WTC11 (cell line): ENCODE data around the gene DNAJC7.

Source experiments
- CREB1 ChIP-seq: sonication (generic); formaldehyde crosslinking; IDR thresholded peaks from 2 replicates; pipeline ENCODE4 v1.8.0; 2023; ENCODE audit warnings: mild to moderate bottlenecking, missing genetic modification reagents
- CTCF ChIP-seq: fragments of 200-600 bp; IDR thresholded peaks from 2 replicates; pipeline ENCODE4 v1.8.0; 2022; ENCODE audit warnings: antibody characterized with exemption
- MAX ChIP-seq: sonication (generic); formaldehyde crosslinking; IDR thresholded peaks from 2 replicates; pipeline ENCODE4 v1.8.0; 2022; ENCODE audit warnings: mild to moderate bottlenecking, missing genetic modification reagents
- MLX ChIP-seq: sonication (generic); formaldehyde crosslinking; IDR thresholded peaks from 2 replicates; pipeline ENCODE4 v1.8.1; 2023; ENCODE audit warnings: mild to moderate bottlenecking, missing genetic modification reagents, moderate library complexity
- NR1H2 ChIP-seq: sonication (generic); formaldehyde crosslinking; IDR thresholded peaks from 2 replicates; pipeline ENCODE4 v1.9.0; 2021; ENCODE audit warnings: mild to moderate bottlenecking, moderate library complexity, missing genetic modification reagents
- NR2C2 ChIP-seq: sonication (generic); formaldehyde crosslinking; IDR thresholded peaks from 2 replicates; pipeline ENCODE4 v1.8.0; 2022; ENCODE audit warnings: mild to moderate bottlenecking, missing genetic modification reagents
- PREB ChIP-seq: sonication (generic); formaldehyde crosslinking; IDR thresholded peaks from 2 replicates; pipeline ENCODE4 v1.8.1; 2022; ENCODE audit warnings: mild to moderate bottlenecking, missing genetic modification reagents, moderate library complexity, borderline replicate concordance
- SMAD3 ChIP-seq: sonication (generic); formaldehyde crosslinking; IDR thresholded peaks from 2 replicates; pipeline ENCODE4 v1.8.0; 2022; ENCODE audit warnings: missing genetic modification reagents, mild to moderate bottlenecking, borderline replicate concordance
- TEAD4 ChIP-seq: sonication (generic); formaldehyde crosslinking; IDR thresholded peaks from 2 replicates; pipeline ENCODE4 v1.8.0; 2022; ENCODE audit warnings: mild to moderate bottlenecking, missing genetic modification reagents
- USF2 ChIP-seq: sonication (generic); formaldehyde crosslinking; IDR thresholded peaks from 2 replicates; pipeline ENCODE4 v1.8.1; 2023; ENCODE audit warnings: mild to moderate bottlenecking, missing genetic modification reagents, moderate library complexity
- ZNF121 ChIP-seq: sonication (generic); formaldehyde crosslinking; IDR thresholded peaks from 2 replicates; pipeline ENCODE4 v1.8.0; 2023; ENCODE audit warnings: missing genetic modification reagents
- ZNF532 ChIP-seq: fragments of 250-450 bp; sonication (Bioruptor Pico); IDR thresholded peaks from 2 replicates; pipeline ENCODE4 v1.9.0; 2021; ENCODE audit warnings: mild to moderate bottlenecking, borderline replicate concordance

GRCh38 chr17:42051645-42052044 is 34.4 kb upstream of the DNAJC7 start:
- TF ChIP-seq SMAD3 (CRISPR knock-in tag) (no peak), ZNF121 (CRISPR knock-in tag) (no peak), ZNF532 (no peak), MLX (CRISPR knock-in tag) (no peak), CTCF (no peak), CREB1 (no peak), NR2C2 (CRISPR knock-in tag) (no peak), TEAD4 (CRISPR knock-in tag) (no peak), MAX (CRISPR knock-in tag) (no peak), PREB (CRISPR knock-in tag) (no peak), NR1H2 (no peak), USF2 (CRISPR knock-in tag) (no peak)
